ENCODE data around the gene ZMYND8.

DNA sequence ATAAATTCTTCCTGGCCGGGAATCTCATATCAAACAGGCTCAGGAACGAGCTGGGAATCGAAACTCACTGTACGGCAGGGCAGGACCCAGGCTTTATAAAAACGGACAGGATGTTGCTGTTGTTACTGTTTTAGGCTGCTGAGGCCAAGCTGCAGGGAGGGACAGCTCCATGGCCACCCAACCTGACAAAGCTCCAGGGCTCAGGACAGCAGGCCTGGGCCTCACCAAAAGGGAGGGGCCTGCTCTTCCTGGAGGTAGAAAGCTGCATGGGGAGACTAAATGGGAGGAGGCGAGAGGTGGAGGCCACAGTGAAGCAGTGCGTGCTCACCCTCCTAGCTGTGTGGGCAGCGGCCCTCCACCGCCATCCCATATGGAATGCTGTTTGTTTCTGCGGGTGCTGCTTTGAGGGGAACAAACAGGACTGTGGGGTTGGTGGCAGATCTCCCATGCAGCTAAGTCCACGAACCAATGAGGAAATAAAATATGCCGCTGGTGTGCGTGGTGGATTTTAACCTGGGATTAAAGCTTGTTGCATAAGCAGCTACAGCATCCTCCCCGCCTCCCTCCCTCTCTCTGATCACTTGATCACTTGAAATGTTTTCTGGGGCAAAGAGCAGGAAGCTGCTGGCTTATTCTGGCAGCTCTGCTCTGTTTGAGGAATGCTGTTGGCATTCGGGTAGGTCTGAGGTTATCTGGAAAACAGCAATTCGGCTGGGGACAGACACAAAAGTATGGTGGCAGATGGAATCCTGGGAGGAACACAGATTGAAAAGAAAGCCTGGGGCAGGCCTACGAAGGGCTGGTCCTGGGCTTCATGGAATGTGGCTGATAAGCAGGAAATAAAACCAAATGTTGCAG lies 2.4 kb upstream of the ZMYND8 start:
- peak; percentile 66 to 89 for TF ChIP-seq POLR2A (IDR thresholded peaks at IDR 0.05)
- TF ChIP-seq, protein P1, sequence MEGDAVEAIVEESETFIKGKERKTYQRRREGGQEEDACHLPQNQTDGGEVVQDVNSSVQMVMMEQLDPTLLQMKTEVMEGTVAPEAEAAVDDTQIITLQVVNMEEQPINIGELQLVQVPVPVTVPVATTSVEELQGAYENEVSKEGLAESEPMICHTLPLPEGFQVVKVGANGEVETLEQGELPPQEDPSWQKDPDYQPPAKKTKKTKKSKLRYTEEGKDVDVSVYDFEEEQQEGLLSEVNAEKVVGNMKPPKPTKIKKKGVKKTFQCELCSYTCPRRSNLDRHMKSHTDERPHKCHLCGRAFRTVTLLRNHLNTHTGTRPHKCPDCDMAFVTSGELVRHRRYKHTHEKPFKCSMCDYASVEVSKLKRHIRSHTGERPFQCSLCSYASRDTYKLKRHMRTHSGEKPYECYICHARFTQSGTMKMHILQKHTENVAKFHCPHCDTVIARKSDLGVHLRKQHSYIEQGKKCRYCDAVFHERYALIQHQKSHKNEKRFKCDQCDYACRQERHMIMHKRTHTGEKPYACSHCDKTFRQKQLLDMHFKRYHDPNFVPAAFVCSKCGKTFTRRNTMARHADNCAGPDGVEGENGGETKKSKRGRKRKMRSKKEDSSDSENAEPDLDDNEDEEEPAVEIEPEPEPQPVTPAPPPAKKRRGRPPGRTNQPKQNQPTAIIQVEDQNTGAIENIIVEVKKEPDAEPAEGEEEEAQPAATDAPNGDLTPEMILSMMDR (IDR thresholded peaks at IDR 0.05) = no peak

Measured in Peyer's patch (tissue), 4 donors.